ENCODE results near the gene MPV17. TPM values are rescaled to one million over a fixed set of nuclear protein-coding genes. Genes with fewer than 3 reads are reported as not detected.
"Not testable (repeated sequence)": the region's sequence is repeated elsewhere in the genome, so short reads cannot be mapped to it uniquely, and the experiment has no call there.

MPV17 gene
- total RNA-seq, 4 donors from 2014 or later, result 51.8 to 87.5 (median 68.4) TPM

- no peak for DNase-seq (ENCODE audit: low spot score in 2 of 2)
- 63% methylated on average over 7 of the region's 7 CpGs for WGBS
- Histone ChIP-seq H3K9me3 (no peaks in the 10 kb centered on the region), H3K4me3 (no peak overlapping the region), H3K27ac (no peak overlapping the region), H3K4me1 (peaks cover 38% of the 10 kb centered on the region), H3K27me3 (no peaks in the 10 kb centered on the region), H3K36me3 (no peaks in the 10 kb centered on the region)
- no peak for TF ChIP-seq POLR2A (IDR thresholded peaks at IDR 0.05)
- no peak for TF ChIP-seq POLR2AphosphoS5 (IDR thresholded peaks at IDR 0.05)
- TF ChIP-seq EP300 (IDR thresholded peaks at IDR 0.05), result no peak
- TF ChIP-seq, protein P1, sequence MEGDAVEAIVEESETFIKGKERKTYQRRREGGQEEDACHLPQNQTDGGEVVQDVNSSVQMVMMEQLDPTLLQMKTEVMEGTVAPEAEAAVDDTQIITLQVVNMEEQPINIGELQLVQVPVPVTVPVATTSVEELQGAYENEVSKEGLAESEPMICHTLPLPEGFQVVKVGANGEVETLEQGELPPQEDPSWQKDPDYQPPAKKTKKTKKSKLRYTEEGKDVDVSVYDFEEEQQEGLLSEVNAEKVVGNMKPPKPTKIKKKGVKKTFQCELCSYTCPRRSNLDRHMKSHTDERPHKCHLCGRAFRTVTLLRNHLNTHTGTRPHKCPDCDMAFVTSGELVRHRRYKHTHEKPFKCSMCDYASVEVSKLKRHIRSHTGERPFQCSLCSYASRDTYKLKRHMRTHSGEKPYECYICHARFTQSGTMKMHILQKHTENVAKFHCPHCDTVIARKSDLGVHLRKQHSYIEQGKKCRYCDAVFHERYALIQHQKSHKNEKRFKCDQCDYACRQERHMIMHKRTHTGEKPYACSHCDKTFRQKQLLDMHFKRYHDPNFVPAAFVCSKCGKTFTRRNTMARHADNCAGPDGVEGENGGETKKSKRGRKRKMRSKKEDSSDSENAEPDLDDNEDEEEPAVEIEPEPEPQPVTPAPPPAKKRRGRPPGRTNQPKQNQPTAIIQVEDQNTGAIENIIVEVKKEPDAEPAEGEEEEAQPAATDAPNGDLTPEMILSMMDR (IDR thresholded peaks at IDR 0.05), result no peak
These were observed 31.1 kb upstream of the MPV17 start for GRCh38 chr2:27353762-27354596.

DNA sequence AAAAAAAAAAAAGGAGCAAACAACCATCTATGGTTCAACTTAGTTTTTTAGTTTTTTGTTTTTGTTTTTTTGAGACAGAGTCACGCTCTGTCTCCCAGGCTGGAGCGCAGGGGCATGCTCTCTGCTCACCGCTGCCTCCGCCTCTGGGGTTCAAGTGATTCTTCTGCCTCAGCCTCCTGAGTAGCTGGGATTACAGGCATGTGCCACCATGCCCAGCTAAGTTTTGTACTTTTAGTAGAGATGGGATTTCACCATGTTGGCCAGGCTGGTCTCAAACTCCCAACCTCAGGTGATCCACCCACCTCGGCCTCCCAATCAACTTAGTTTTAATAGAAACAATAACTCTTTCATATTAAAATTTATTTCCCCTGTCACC is 30.5 kb upstream of the MPV17 start:
- not testable (repeated sequence) for H3K27ac ChIP-seq; H3K9me3 ChIP-seq; DNase-seq (ENCODE audit: low spot score in 2 of 2); H3K4me3 ChIP-seq; H3K27me3 ChIP-seq; H3K36me3 ChIP-seq
- 96% methylated on average over 5 of the region's 5 CpGs for WGBS
- peaks cover 37% of the 10 kb centered on the region for H3K4me1 ChIP-seq

DNA sequence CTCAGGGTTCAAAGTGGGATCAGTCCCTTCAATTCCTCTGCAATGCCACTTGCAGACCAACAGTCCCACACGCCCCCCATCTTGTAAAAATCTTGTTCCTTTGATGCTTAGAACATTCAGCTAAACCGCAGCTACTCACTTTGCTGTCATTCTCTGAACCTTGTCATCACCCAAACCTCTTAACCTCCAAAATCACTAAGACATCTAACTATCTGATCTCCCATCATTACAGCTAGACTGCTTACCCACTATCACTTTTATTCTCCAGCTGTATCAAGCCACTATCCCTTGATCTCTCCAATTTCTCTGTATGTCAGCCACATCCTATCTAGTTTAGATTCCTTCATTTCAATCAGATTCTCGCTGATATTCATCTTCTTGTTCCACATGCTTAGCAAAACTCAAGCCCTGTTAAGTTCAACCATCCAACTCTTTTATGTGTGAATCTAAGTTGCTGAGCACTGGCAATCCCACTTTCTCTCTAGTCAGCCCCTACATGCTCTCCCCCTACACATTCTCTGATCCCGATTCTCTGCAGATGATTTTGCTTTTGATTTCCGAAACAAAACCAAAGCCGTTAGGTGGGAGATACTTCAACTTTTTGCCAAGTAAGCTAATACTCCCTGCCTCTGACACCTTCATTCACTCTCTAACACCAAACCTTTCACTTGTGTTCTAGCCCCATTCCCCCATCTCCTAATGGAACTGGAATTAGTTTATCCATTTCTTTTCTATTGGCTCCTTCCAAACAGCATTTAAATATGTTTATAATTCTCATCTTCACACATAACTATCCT is 29.1 kb upstream of the MPV17 start:
- Histone ChIP-seq H3K27ac (no peak overlapping the region), H3K36me3 (no peaks in the 10 kb centered on the region), H3K9me3 (no peaks in the 10 kb centered on the region), H3K4me3 (no peak overlapping the region), H3K27me3 (no peaks in the 10 kb centered on the region), H3K4me1 (peaks cover 27% of the 10 kb centered on the region)
- WGBS, result 84% methylated on average over 6 of the region's 6 CpGs
- no peak for TF ChIP-seq EP300 (IDR thresholded peaks at IDR 0.05)
- TF ChIP-seq POLR2A (IDR thresholded peaks at IDR 0.05), result no peak
- TF ChIP-seq POLR2AphosphoS5 (IDR thresholded peaks at IDR 0.05), result no peak
- no peak for DNase-seq (ENCODE audit: low spot score in 2 of 2)

GRCh38 chr2:27350106-27350693 is 27.3 kb upstream of the MPV17 start:
- Histone ChIP-seq H3K36me3 (no peaks in the 10 kb centered on the region), H3K27ac (no peak overlapping the region), H3K27me3 (no peaks in the 10 kb centered on the region), H3K4me1 (peaks cover 20% of the 10 kb centered on the region), H3K4me3 (no peak overlapping the region), H3K9me3 (no peaks in the 10 kb centered on the region)
- DNase-seq (ENCODE audit: low spot score in 2 of 2), result no peak
- TF ChIP-seq POLR2A (IDR thresholded peaks at IDR 0.05), result no peak
- no peak for TF ChIP-seq POLR2AphosphoS5 (IDR thresholded peaks at IDR 0.05)
- TF ChIP-seq, protein P1 (IDR thresholded peaks at IDR 0.05), result no peak
- TF ChIP-seq EP300 (IDR thresholded peaks at IDR 0.05), result no peak
- WGBS, result 84% methylated on average over 7 of the region's 7 CpGs

DNA sequence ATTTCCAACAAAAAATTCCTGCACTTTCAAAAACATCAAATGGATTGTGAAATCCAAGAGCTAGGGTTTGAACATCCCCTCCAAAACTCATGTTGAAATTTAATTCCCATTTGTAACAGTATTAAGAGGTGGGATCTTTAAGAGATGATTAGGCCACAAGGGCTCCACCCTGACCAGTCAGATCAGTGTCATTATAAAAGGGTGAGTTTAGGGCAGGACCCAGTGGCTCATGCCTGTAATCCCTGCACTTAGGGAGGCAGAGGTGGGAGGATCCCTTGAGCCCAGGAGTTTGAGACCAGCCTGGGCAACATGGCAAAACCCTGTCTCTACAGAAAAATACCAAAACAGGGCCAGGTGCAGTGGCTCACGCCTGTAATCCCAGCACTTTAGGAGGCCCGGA is 24.7 kb upstream of the MPV17 start:
- no CpG with 5 or more reads among the region's 2 CpGs for WGBS
- Histone ChIP-seq H3K9me3 (no peaks in the 10 kb centered on the region), H3K4me3 (no peak overlapping the region), H3K27ac (no peak overlapping the region), H3K4me1 (peaks cover 4% of the 10 kb centered on the region), H3K27me3 (no peaks in the 10 kb centered on the region), H3K36me3 (peaks cover 4% of the 10 kb centered on the region)
- no peak for DNase-seq (ENCODE audit: low spot score in 2 of 2)
- TF ChIP-seq POLR2A (IDR thresholded peaks at IDR 0.05) (no peak), EP300 (IDR thresholded peaks at IDR 0.05) (no peak), POLR2AphosphoS5 (IDR thresholded peaks at IDR 0.05) (no peak)
- TF ChIP-seq, protein P1 (IDR thresholded peaks at IDR 0.05), result no peak

GRCh38 chr2:27336173-27336572 is 13.3 kb upstream of the MPV17 start:
- Histone ChIP-seq H3K9me3 (no peaks in the 10 kb centered on the region), H3K27ac (no peak overlapping the region), H3K36me3 (peaks cover 93% of the 10 kb centered on the region), H3K27me3 (no peaks in the 10 kb centered on the region), H3K4me3 (no peak overlapping the region), H3K4me1 (no peaks in the 10 kb centered on the region)
- TF ChIP-seq, protein P1 (IDR thresholded peaks at IDR 0.05), result no peak
- no peak for TF ChIP-seq POLR2AphosphoS5 (IDR thresholded peaks at IDR 0.05)
- TF ChIP-seq EP300 (IDR thresholded peaks at IDR 0.05), result no peak
- no peak for TF ChIP-seq POLR2A (IDR thresholded peaks at IDR 0.05)
- no peak for DNase-seq (ENCODE audit: low spot score in 2 of 2)
- 88% methylated on average over 7 of the region's 7 CpGs for WGBS

Data from suprapubic skin (tissue), 4 donors.